NB4 (cell line): Measurements from ENCODE around the gene RANBP1.

ENCODE experiments used
- DNase-seq: peaks from one replicate; pipeline ENCODE4 v3.0.0; 2010; ENCODE audit warnings: low read depth
- H3K4me3 ChIP-seq: one replicate; pipeline ENCODE4 v1.5.1; 2011; ENCODE audit warnings: mild to moderate bottlenecking, low read depth, low read length, moderate library complexity
- CTCF ChIP-seq: IDR thresholded peaks from one replicate; pipeline ENCODE4 v1.5.1; 2012; ENCODE audit warnings: low read depth, low read length
- MYC ChIP-seq: IDR thresholded peaks from 2 replicates; pipeline ENCODE4 v1.6.1; 2011; ENCODE audit warnings: low read depth, low read length
- POLR2A ChIP-seq: IDR thresholded peaks from 2 replicates; pipeline ENCODE4 v1.6.1; 2011; ENCODE audit warnings: mild to moderate bottlenecking; ENCODE audit not compliant: insufficient read length; ENCODE audit errors: extremely low read depth
- TF ChIP-seq, protein P1 (sequence below): IDR thresholded peaks from 2 replicates; pipeline ENCODE4 v1.6.1; 2011; ENCODE audit warnings: low read depth, low read length

The RANBP1 gene

DNA sequence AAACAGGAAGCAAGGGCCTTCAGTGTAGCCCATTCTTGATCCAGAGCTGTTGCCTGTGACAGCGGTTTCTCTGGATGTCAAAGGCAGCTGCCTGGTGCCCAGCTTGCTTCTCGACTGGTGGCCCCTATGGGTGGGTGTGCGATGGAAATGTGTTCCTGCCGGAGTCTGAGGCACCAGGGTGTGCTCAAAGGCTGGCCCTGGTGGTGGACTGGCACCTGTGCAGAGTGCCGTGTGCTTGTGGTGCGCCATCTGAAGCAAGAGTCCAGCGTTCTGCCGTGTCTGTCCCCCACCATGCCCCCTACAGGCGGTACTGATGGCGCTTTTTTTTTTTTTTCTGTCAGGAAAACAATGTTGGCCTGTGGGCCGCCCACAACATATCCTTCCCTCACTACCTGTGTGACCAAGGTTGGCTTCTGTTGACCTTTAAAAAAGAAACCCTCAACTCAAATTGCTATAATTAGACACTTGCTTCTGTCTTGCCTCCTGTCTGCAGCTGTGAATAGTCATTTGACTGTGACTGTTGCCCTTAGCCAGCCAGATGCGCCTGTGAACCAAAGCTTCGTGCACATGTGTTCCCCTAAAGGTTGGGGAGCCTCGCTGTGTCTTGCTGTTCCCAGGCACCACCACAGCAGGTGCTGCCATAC is 4.7 kb upstream of the RANBP1 start:
- peak; percentile 75 for TF ChIP-seq MYC
- no peak for TF ChIP-seq POLR2A
- TF ChIP-seq, protein P1, sequence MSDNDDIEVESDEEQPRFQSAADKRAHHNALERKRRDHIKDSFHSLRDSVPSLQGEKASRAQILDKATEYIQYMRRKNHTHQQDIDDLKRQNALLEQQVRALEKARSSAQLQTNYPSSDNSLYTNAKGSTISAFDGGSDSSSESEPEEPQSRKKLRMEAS, result peak; percentile 59
- TF ChIP-seq CTCF, result peak; percentile 51
- H3K4me3 ChIP-seq, result no peak overlapping the region
- peak; percentile 72 for DNase-seq

DNA sequence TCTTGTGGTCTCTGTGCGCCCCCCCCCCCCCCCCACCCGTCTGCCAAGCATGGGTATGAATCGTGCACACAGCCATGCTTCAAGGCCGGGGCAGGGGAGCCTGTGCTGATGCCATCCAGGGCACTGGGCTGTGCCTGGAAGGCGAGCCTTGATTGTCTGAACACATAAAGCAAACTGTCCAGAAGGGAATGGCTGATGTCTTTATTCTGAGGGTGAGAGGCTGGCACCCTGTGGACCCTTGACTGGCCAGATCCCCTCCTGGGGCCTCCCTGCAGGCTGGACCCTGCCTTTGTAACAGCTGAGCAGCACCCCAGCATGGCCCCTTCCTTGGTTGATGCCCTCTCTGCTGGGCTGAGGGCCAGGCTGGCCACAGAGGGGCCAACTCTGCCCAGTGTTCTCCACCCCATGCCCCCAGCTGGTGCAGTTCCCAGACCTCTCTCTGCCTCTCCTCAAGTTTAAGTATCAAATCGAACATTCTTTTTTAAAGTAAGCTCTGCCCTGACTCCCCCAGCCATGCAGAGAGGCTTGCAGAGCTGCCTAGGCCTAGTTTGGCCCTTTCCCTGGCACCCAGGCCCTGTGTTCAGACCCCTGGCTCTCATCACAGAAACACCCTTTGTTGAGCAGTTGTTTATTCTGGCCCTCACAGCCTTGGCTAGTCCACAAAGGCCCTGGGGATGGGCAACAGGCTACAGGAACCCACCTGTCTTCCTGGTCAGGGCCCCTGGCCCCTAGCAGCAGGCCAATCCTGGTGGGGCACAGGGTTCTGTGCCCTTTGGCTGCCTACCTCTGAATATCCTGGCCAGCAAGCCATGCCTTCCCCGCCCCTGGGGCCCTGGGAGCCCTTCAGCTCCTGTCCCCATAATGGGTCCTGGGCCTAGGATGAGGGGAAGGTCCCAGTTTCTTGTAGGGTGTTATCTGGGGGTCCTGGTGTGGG is 3.9 kb upstream of the RANBP1 start:
- no peak for DNase-seq
- no peak for TF ChIP-seq CTCF
- H3K4me3 ChIP-seq, result no peak overlapping the region

- TF ChIP-seq MYC (no peak), CTCF (no peak), POLR2A (no peak)
- TF ChIP-seq, protein P1, result no peak
- H3K4me3 ChIP-seq, result no peak overlapping the region
- DNase-seq, result no peak
These were observed 3.0 kb upstream of the RANBP1 start for GRCh38 chr22:20112623-20113511.

GRCh38 chr22:20113551-20114310 is 2.2 kb upstream of the RANBP1 start:
- no peak for DNase-seq
- TF ChIP-seq, protein P1, result no peak
- no peak for TF ChIP-seq MYC
- no peak for TF ChIP-seq POLR2A
- TF ChIP-seq CTCF, result no peak
- no peak overlapping the region for H3K4me3 ChIP-seq
